Hepatocyte (in vitro differentiated cells): ENCODE results near the gene HAUS1.

Source experiments
- EZH2 ChIP-seq: fragments of 200-600 bp; sonication (generic); IDR thresholded peaks from 2 replicates; pipeline ENCODE4 v1.6.1; 2016; ENCODE audit warnings: antibody characterized with exemption, mild to moderate bottlenecking, borderline replicate concordance
- TF ChIP-seq, protein P1 (sequence below): fragments of 200-600 bp; sonication (generic); IDR thresholded peaks from 2 replicates; pipeline ENCODE4 v1.5.1; 2016; ENCODE audit warnings: antibody characterized with exemption, mild to moderate bottlenecking; ENCODE audit not compliant: poor library complexity

DNA sequence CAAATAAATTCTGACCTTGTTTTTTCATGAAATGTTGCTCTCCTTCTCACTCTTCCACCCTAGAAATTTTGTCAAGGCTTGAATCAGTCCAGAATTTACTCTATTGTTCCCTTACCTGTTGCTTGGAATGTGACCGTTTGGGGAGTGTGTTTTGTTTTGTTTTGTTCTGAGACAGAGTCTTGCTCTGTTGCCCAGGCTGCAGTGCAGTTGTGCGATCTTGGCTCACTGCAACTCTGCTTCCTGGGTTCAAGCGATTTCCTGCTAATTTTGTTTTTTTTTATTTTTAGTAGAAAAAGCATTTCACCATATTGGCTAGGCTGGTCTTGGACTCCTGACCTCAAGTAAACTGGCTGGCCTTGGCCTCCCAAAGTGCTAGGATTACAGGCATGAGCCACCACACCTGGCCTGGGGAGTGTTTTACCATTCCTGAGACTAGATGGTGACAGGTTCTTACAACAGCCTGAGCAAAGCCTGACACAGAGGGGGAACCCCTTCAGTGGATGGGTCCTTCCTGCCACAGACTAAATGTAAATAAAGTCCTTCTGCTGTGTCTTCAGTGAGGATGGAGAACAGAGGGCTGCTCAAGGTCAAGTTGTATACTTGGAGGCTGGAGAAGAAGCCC is 52.0 kb downstream of the HAUS1 start:
- TF ChIP-seq, protein P1, sequence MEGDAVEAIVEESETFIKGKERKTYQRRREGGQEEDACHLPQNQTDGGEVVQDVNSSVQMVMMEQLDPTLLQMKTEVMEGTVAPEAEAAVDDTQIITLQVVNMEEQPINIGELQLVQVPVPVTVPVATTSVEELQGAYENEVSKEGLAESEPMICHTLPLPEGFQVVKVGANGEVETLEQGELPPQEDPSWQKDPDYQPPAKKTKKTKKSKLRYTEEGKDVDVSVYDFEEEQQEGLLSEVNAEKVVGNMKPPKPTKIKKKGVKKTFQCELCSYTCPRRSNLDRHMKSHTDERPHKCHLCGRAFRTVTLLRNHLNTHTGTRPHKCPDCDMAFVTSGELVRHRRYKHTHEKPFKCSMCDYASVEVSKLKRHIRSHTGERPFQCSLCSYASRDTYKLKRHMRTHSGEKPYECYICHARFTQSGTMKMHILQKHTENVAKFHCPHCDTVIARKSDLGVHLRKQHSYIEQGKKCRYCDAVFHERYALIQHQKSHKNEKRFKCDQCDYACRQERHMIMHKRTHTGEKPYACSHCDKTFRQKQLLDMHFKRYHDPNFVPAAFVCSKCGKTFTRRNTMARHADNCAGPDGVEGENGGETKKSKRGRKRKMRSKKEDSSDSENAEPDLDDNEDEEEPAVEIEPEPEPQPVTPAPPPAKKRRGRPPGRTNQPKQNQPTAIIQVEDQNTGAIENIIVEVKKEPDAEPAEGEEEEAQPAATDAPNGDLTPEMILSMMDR = no peak
- no peak for TF ChIP-seq EZH2
